ENCODE results near the gene CES2.
A peak's percentile ranks its signal among the peaks of the same experiment; 100 is the strongest.

The CES2 gene

GRCh38 chr16:66923866-66924265, 11.4 kb upstream of the CES2 start:
- Histone ChIP-seq H3K27ac (peak overlapping the region; percentile 90 to 98), H3K4me3 (peak overlapping the region; percentile 84)
- TF ChIP-seq, protein P1, sequence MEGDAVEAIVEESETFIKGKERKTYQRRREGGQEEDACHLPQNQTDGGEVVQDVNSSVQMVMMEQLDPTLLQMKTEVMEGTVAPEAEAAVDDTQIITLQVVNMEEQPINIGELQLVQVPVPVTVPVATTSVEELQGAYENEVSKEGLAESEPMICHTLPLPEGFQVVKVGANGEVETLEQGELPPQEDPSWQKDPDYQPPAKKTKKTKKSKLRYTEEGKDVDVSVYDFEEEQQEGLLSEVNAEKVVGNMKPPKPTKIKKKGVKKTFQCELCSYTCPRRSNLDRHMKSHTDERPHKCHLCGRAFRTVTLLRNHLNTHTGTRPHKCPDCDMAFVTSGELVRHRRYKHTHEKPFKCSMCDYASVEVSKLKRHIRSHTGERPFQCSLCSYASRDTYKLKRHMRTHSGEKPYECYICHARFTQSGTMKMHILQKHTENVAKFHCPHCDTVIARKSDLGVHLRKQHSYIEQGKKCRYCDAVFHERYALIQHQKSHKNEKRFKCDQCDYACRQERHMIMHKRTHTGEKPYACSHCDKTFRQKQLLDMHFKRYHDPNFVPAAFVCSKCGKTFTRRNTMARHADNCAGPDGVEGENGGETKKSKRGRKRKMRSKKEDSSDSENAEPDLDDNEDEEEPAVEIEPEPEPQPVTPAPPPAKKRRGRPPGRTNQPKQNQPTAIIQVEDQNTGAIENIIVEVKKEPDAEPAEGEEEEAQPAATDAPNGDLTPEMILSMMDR (IDR thresholded peaks at IDR 0.05), result no peak
- no peak for DNase-seq (ENCODE audit: low spot score)

GRCh38 chr16:66924527-66925321, 10.6 kb upstream of the CES2 start:
- Histone ChIP-seq H3K27ac (peak overlapping the region; percentile 90 to 98), H3K4me3 (peak overlapping the region; percentile 84)
- TF ChIP-seq, protein P1 (IDR thresholded peaks at IDR 0.05), result peak; percentile 31
- DNase-seq (ENCODE audit: low spot score), result no peak

DNA sequence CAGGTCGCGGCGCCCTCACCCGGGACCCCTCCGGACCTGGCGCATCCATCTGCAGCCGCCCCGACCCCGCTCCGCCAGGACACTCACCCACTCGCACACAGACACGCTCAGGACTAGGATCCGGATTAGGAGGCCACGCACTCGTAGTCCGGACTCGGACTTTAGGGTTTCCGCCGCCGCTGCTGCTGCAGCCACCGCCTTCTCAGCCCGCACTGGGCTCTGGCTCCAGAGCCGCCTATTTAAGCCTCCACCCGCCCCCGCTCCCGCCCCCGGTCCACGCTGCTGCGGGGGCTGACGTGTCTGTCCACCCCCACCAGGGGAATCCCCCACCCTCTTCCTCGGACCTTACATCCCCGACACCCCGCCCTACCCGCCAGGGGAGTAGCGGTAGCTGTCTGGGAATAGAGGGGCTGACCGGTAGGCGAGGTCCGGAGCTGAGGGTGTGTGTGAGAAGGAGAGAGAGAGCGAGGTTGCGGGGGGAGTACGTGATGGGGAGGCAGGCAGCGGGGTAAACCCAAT, 9.9 kb upstream of the CES2 start, which contains the start of gene RRAD:
Gene RRAD, minus strand, starts transcription at position 214 of the 519 bp plus-strand sequence. CDS start 356 bp downstream, outside the sequence.
- H3K4me3 ChIP-seq, result peak within 1 kb of the TSS; percentile 84
- peak; percentile 88 for DNase-seq (ENCODE audit: low spot score)
- peak within 1 kb of the TSS; percentile 90 to 98 for H3K27ac ChIP-seq
- TF ChIP-seq, protein P1 (IDR thresholded peaks at IDR 0.05), result no peak

DNA sequence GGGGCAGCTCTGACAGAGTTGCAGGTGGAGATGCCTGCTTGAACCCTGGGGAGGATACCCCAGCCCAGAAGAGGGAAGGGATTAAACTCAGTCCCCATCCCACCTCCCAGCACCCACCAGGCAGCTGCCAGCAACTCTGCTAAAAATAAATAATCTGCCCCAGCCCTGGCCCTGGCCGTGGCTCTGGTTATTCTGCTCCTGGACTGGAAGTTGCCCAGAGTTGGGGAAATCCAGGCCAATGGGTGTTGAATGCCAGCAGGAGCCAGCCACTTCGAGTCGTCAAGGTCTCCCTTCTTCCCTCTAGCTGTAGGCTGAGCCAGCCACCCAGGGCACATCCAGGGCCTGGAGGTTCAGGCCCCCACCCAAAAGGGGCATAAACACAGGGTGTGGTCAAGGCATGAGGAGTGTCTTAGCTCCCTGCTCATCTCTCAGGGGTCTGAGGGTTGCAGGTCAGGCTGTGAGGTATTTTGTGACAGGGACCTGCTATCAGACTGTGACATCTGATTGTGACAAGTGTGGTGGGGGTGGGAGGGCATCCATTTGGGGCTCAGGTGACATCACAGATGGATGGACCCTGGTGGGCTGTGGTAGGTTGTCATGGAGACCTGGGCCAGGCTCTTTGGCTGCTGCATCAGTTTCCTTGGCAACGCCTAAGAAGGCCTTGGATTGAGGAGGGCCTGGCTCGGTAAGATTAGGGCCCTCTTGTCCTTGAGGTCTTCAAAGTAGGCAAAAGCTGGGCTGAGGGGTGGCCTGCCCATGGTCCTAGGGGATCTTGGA, 9.0 kb upstream of the CES2 start:
- DNase-seq (ENCODE audit: low spot score), result peak; percentile 88
- Histone ChIP-seq H3K27ac (peak overlapping the region; percentile 90 to 98), H3K4me3 (peak overlapping the region; percentile 84)
- TF ChIP-seq, protein P1 (IDR thresholded peaks at IDR 0.05), result no peak

GRCh38 chr16:66926961-66927436, 8.3 kb upstream of the CES2 start:
- TF ChIP-seq, protein P1 (IDR thresholded peaks at IDR 0.05), result no peak
- Histone ChIP-seq H3K4me3 (no peak overlapping the region), H3K27ac (peak overlapping the region; percentile 90 to 98)
- no peak for DNase-seq (ENCODE audit: low spot score)

DNA sequence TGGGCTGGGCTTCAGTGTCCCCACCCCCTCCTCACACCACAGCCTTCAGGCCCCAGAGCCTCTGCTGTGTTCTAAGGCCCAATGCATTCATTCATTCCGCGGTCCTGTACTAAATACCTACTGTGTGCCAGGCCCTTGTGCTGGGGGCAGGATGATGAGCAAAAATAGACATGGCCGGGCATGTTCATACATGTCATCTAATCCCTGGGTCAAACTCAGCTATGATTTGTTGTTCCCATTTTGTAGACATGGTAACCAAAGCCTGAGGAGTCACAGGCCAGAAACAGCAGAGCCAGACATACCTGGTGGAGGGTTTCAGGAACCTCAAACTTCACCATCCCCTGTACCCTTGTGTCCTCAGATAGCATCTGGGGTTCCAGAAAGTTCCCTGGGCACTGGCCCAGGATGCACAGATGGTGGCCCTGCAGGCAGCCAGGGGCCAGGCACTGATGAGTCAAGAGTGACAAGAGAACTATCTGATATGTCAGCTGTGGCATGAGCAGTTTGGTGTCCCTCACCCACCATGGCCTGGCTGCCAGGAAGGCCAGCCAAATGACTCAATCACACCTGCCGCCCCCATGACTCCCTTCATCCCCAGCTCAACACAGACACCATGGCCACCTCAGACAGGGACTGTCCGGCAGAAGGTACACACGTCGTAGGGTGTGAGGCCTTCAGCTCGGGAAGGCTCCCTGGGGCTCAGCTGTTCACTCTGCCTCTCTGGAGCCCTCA, 7.2 kb upstream of the CES2 start:
- peak overlapping the region; percentile 90 to 98 for H3K27ac ChIP-seq
- TF ChIP-seq, protein P1 (IDR thresholded peaks at IDR 0.05), result no peak
- no peak overlapping the region for H3K4me3 ChIP-seq
- DNase-seq (ENCODE audit: low spot score), result no peak
